Measurements from ENCODE around the gene TMEM132D.

- TF ChIP-seq CTCF (conservative IDR thresholded peaks at IDR 0.05; ENCODE audit: low read length) (no peak), EZH2phosphoT487 (IDR thresholded peaks at IDR 0.05; ENCODE audit: borderline replicate concordance, low read depth, low read length) (no peak)
These were observed 96.7 kb downstream of the TMEM132D start for GRCh38 chr12:129807136-129807535.

All from OCI-LY7 (cell line).